ENCODE measurements around the gene BABAM2. TPM values are rescaled to one million over a fixed set of nuclear protein-coding genes. Genes with fewer than 3 reads are reported as not detected.

BABAM2 gene
- total and polyA plus RNA-seq, 4 donors: 9.9 to 17.0 (median 13.9) TPM

DNA sequence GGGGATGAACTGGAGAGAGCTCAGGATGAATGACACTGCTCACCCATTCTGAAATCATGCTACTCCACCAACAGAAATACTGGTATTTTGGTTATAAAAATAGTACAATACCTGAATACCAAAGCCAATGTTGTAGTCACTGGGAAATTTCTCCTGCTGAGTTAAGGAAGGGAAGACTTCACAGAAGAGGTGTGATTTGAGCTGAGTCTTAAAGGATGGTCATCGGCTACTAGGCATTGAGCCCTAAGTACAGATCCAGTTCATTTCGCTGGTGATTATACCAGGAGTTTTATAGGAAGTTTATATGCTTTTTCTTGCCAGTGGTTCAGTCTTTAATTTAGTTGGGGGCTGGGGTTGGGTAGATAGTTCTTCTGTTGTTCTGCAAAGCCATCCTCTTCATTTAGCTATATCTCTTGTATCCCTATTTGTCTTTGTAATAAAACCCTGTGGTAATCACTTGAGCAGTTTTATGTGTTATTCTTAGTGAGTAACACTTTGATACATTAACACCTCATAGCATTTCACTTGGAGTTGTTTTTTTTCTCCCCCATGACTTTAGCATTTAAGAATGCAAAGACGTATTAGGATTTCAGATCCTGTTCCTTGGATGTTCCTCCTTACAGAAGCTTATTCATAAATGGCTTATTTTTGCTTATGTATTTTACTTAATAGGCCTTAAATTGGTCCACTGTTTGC lies 262.2 kb downstream of the BABAM2 start:
- Histone ChIP-seq H3K36me3 (ENCODE audit: control insufficient read depth in 4 of 4, insufficient read depth in 3 of 4, low read depth in 1 of 4, low read length in 3 of 4) (no peaks in the 10 kb centered on the region), H3K9me3 (ENCODE audit: control insufficient read depth in 4 of 4, low read length in 3 of 4) (peaks cover 2 to 5% (median 3%) of the 10 kb centered on the region in 4 donors), H3K27ac (ENCODE audit: low read depth in 1 of 2, low read length in 2 of 2) (no peak overlapping the region), H3K27me3 (ENCODE audit: control insufficient read depth in 4 of 4, insufficient read depth in 4 of 4, low read length in 3 of 4) (no peaks in the 10 kb centered on the region), H3K9ac (ENCODE audit: low read depth in 1 of 2, low read length in 2 of 2) (no peak overlapping the region), H3K4me1 (ENCODE audit: control insufficient read depth in 4 of 4, insufficient read depth in 4 of 4, low read length in 3 of 4) (no peaks in the 10 kb centered on the region), H3K4me3 (ENCODE audit: low read depth in 1 of 3, low read length in 3 of 3) (no peak overlapping the region)
- TF ChIP-seq HNF4A (conservative IDR thresholded peaks at IDR 0.05) (no peak), FOXA1 (IDR thresholded peaks at IDR 0.05) (no peak), NR2F2 (IDR thresholded peaks at IDR 0.05) (no peak), SP1 (IDR thresholded peaks at IDR 0.05) (no peak), GABPA (IDR thresholded peaks at IDR 0.05 in 1 of 2, conservative IDR thresholded peaks at IDR 0.05 in 1 of 2) (no peak), YY1 (IDR thresholded peaks at IDR 0.05) (no peak), RXRA (IDR thresholded peaks at IDR 0.05) (no peak), JUND (IDR thresholded peaks at IDR 0.05) (no peak), FOXA2 (IDR thresholded peaks at IDR 0.05) (no peak), HNF4G (IDR thresholded peaks at IDR 0.05) (no peak), TAF1 (conservative IDR thresholded peaks at IDR 0.05) (no peak), RAD21 (IDR thresholded peaks at IDR 0.05) (no peak), EGR1 (IDR thresholded peaks at IDR 0.05; ENCODE audit: low read depth in 2 of 2) (no peak)
- TF ChIP-seq, protein P1, sequence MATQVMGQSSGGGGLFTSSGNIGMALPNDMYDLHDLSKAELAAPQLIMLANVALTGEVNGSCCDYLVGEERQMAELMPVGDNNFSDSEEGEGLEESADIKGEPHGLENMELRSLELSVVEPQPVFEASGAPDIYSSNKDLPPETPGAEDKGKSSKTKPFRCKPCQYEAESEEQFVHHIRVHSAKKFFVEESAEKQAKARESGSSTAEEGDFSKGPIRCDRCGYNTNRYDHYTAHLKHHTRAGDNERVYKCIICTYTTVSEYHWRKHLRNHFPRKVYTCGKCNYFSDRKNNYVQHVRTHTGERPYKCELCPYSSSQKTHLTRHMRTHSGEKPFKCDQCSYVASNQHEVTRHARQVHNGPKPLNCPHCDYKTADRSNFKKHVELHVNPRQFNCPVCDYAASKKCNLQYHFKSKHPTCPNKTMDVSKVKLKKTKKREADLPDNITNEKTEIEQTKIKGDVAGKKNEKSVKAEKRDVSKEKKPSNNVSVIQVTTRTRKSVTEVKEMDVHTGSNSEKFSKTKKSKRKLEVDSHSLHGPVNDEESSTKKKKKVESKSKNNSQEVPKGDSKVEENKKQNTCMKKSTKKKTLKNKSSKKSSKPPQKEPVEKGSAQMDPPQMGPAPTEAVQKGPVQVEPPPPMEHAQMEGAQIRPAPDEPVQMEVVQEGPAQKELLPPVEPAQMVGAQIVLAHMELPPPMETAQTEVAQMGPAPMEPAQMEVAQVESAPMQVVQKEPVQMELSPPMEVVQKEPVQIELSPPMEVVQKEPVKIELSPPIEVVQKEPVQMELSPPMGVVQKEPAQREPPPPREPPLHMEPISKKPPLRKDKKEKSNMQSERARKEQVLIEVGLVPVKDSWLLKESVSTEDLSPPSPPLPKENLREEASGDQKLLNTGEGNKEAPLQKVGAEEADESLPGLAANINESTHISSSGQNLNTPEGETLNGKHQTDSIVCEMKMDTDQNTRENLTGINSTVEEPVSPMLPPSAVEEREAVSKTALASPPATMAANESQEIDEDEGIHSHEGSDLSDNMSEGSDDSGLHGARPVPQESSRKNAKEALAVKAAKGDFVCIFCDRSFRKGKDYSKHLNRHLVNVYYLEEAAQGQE (IDR thresholded peaks at IDR 0.05): no peak
- TF ChIP-seq, protein P2, sequence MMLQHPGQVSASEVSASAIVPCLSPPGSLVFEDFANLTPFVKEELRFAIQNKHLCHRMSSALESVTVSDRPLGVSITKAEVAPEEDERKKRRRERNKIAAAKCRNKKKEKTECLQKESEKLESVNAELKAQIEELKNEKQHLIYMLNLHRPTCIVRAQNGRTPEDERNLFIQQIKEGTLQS (IDR thresholded peaks at IDR 0.05): no peak
- TF ChIP-seq, protein P3, sequence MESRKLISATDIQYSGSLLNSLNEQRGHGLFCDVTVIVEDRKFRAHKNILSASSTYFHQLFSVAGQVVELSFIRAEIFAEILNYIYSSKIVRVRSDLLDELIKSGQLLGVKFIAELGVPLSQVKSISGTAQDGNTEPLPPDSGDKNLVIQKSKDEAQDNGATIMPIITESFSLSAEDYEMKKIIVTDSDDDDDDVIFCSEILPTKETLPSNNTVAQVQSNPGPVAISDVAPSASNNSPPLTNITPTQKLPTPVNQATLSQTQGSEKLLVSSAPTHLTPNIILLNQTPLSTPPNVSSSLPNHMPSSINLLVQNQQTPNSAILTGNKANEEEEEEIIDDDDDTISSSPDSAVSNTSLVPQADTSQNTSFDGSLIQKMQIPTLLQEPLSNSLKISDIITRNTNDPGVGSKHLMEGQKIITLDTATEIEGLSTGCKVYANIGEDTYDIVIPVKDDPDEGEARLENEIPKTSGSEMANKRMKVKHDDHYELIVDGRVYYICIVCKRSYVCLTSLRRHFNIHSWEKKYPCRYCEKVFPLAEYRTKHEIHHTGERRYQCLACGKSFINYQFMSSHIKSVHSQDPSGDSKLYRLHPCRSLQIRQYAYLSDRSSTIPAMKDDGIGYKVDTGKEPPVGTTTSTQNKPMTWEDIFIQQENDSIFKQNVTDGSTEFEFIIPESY (IDR thresholded peaks at IDR 0.05): no peak
- TF ChIP-seq, protein P4, sequence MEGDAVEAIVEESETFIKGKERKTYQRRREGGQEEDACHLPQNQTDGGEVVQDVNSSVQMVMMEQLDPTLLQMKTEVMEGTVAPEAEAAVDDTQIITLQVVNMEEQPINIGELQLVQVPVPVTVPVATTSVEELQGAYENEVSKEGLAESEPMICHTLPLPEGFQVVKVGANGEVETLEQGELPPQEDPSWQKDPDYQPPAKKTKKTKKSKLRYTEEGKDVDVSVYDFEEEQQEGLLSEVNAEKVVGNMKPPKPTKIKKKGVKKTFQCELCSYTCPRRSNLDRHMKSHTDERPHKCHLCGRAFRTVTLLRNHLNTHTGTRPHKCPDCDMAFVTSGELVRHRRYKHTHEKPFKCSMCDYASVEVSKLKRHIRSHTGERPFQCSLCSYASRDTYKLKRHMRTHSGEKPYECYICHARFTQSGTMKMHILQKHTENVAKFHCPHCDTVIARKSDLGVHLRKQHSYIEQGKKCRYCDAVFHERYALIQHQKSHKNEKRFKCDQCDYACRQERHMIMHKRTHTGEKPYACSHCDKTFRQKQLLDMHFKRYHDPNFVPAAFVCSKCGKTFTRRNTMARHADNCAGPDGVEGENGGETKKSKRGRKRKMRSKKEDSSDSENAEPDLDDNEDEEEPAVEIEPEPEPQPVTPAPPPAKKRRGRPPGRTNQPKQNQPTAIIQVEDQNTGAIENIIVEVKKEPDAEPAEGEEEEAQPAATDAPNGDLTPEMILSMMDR (IDR thresholded peaks at IDR 0.05; ENCODE audit: low read depth, low read length, missing input control): no peak
- TF ChIP-seq, protein P5, sequence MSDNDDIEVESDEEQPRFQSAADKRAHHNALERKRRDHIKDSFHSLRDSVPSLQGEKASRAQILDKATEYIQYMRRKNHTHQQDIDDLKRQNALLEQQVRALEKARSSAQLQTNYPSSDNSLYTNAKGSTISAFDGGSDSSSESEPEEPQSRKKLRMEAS (IDR thresholded peaks at IDR 0.05): no peak
- no peak for DNase-seq (ENCODE audit: low spot score)
- 95% methylated on average over 3 of the region's 3 CpGs for WGBS

Data from liver (tissue), 9 donors.